ENCODE measurements around the gene NOVA2. TPM values are rescaled to one million over a fixed set of nuclear protein-coding genes. Genes with fewer than 3 reads are reported as not detected.

NOVA2 gene
- total RNA-seq, 4 donors from 2014 or later, result 1.5 to 3.6 (median 2.6) TPM

DNA sequence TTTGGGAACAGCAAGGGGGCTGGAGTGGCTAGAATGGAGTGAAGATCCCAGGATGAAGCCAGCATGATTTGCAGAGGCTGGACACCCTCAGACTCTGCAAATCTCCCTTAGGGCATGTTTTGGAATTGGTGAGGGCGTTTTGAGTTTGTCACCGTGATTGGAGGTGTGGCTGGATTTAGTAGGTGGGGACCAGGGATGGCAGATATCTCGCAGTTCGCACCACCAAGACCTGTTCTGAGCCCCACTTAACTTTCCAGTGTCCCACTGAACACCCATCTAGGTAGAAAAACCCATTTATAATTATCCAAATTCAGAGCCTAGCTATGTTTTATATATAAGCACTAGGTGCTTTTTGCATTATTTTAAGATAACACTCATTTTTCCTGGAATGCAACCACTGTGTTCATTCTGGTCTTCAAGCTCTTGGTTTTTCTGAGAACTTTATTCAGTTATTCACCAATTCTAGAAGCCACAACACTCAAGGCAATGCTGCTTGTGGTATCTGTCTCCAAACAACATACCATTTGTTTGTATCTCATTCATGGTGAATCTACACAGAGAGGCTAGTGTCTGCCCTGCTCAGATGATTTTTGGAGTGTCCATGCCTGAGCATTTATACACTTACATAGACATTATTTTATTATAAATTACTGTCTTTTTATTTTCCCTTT is 56.1 kb downstream of the NOVA2 start:
- intact Hi-C loops (cut with DNase I), result no loop called here
- no peak for DNase-seq
- 59% methylated on average over 4 of the region's 4 CpGs for WGBS, 2 donors
- Histone ChIP-seq H3K9me3 (no peaks in the 10 kb centered on the region), H3K36me3 (no peaks in the 10 kb centered on the region), H3K27me3 (no peaks in the 10 kb centered on the region), H3K4me3 (replicated peaks in 1 of 3) (no peak overlapping the region), H3K4me1 (no peaks in the 10 kb centered on the region), H3K27ac (no peak overlapping the region)
- no peak for TF ChIP-seq POLR2A (IDR thresholded peaks at IDR 0.05)
- TF ChIP-seq, protein P1, sequence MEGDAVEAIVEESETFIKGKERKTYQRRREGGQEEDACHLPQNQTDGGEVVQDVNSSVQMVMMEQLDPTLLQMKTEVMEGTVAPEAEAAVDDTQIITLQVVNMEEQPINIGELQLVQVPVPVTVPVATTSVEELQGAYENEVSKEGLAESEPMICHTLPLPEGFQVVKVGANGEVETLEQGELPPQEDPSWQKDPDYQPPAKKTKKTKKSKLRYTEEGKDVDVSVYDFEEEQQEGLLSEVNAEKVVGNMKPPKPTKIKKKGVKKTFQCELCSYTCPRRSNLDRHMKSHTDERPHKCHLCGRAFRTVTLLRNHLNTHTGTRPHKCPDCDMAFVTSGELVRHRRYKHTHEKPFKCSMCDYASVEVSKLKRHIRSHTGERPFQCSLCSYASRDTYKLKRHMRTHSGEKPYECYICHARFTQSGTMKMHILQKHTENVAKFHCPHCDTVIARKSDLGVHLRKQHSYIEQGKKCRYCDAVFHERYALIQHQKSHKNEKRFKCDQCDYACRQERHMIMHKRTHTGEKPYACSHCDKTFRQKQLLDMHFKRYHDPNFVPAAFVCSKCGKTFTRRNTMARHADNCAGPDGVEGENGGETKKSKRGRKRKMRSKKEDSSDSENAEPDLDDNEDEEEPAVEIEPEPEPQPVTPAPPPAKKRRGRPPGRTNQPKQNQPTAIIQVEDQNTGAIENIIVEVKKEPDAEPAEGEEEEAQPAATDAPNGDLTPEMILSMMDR (IDR thresholded peaks at IDR 0.05), result no peak

DNA sequence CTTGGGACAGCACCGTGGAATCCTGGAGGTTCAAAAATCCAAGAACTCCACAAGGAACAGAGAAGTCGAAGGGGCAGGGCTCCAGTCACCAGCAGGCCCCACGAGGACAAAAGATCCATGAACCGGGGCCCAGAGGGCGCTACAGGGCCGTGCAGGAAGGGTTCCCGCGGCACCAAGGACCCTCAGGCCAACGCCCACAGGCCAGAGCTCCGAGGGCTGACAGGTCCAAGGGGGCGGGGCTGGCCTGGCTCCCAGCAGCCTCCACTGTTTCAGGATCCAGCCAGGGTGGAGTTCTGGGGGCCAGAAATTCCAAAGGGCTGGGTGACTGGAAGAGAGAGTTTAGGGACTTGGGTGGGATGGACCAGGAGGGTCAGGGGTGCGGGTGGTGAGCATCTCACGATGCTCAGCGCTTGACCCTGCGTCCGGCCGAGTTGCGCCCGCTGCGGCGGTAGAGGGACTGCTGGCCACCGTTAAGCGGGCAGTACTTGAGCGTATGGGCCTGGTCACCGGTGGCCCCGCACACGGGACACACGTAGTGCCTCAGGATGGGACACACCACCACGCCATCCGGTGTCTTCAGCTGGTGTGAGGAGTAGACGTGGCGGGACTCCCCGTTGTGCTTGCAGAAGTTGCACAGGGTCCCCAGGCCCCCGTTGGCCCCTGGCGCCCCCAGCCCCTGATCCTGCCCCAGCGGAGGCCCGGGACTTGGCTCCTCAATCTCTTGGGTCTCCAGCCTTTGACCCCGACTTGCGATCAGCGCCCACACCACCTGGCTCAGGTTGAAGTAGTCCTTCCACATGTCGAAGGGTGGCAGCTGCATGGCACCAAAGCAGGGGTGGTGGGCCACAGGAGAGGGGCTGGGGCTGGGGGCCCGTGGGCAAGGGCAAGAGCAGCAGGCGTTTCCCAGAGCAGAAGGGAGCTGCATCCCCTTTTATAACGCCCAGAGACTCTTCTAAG is 59.5 kb downstream of the NOVA2 start, which contains the start of gene NANOS2:
Gene NANOS2, minus strand, starts transcription at position 905 of the 957 bp plus-strand sequence. Its CDS starts 85 bp downstream, at position 820.
- intact Hi-C loops (cut with DNase I), result no loop called here
- Histone ChIP-seq H3K36me3 (no peaks in the 10 kb centered on the region), H3K4me1 (no peaks in the 10 kb centered on the region), H3K27ac (no peak within 1 kb of the TSS), H3K27me3 (no peaks in the 10 kb centered on the region), H3K9me3 (no peaks in the 10 kb centered on the region), H3K4me3 (replicated peaks in 1 of 3) (no peak within 1 kb of the TSS)
- 55 to 58% methylated on average over 27 to 41 of the region's 44 CpGs for WGBS, 2 donors
- DNase-seq, result no peak
- TF ChIP-seq, protein P1 (IDR thresholded peaks at IDR 0.05), result no peak
- TF ChIP-seq POLR2A (IDR thresholded peaks at IDR 0.05), result no peak

DNA sequence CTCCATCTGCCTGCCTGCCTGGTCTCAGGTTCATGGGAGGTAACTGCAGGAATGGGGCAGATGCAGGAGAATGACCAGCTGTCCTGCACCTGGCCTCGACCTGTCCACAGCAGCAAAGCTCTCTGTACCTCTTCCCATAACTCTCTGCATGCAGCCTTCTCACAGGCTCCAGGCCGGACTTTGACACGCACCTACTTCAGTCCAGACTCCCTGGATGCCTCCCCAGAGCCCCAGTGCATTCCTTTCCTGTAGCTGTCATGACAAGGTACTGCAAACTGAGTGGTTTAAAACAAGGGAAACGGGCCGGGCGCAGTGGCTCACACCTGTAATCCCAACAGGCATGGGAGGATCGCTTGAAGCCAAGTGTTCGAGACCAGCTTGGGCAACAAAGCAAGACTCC is 62.4 kb downstream of the NOVA2 start:
- 46 to 54% methylated on average over 8 of the region's 8 CpGs for WGBS, 2 donors

GRCh38 chr19:45908956-45909355 is 64.7 kb downstream of the NOVA2 start:
- TF ChIP-seq, protein P1 (IDR thresholded peaks at IDR 0.05), result no peak
- no peak for TF ChIP-seq POLR2A (IDR thresholded peaks at IDR 0.05)
- intact Hi-C loops (cut with DNase I), result no loop called here
- no peak overlapping the region for H3K27ac ChIP-seq
- DNase-seq, result no peak
- 73 to 76% methylated on average over 5 of the region's 5 CpGs for WGBS, 2 donors
- no peak overlapping the region for H3K4me3 ChIP-seq (replicated peaks in 1 of 3)
- no peaks in the 10 kb centered on the region for H3K9me3 ChIP-seq
- no peaks in the 10 kb centered on the region for H3K36me3 ChIP-seq
- no peaks in the 10 kb centered on the region for H3K4me1 ChIP-seq
- no peaks in the 10 kb centered on the region for H3K27me3 ChIP-seq

More for the DNA sequence above, 62.4 kb downstream of the NOVA2 start:
- TF ChIP-seq, protein P1 (IDR thresholded peaks at IDR 0.05), result no peak
- TF ChIP-seq POLR2A (IDR thresholded peaks at IDR 0.05), result no peak
- no peaks in the 10 kb centered on the region for H3K4me1 ChIP-seq
- no peaks in the 10 kb centered on the region for H3K9me3 ChIP-seq
- intact Hi-C loops (cut with DNase I), result no loop called here
- H3K4me3 ChIP-seq (replicated peaks in 1 of 3), result no peak overlapping the region
- DNase-seq, result no peak
- no peaks in the 10 kb centered on the region for H3K27me3 ChIP-seq
- H3K27ac ChIP-seq, result no peak overlapping the region
- no peaks in the 10 kb centered on the region for H3K36me3 ChIP-seq

All from thyroid gland (tissue), 4 donors.